ENCODE results near the gene C19orf47.

- TF ChIP-seq EZH2 (IDR thresholded peaks at IDR 0.05; ENCODE audit: low read depth) (no peak), CTCF (conservative IDR thresholded peaks at IDR 0.05) (no peak)
Measured at GRCh38 chr19:40370997-40371801, 23.0 kb upstream of the C19orf47 start.

Measured in PC-9 (cell line).